Endothelial cell of umbilical vein (primary cell): ENCODE measurements around the gene PLPP1. TPM values are rescaled to one million over a fixed set of nuclear protein-coding genes. Genes with fewer than 3 reads are reported as not detected.

Experiments used
- BruUV-seq: library from RNA; stranded (reverse); fragments of 400-500 nt; replicated peaks from 2 replicates; lab custom pipeline; 2021; lab: Mats Ljungman, UMichigan
- CTCF ChIA-PET: fragments of 300-600, 350-600 bp; sonication (Branson Sonifier 250); formaldehyde crosslinking; loops from one replicate; lab custom pipeline; 2021; ENCODE audit warnings: antibody characterized with exemption, inconsistent platforms; lab: Charles Lee
- POLR2A ChIA-PET: fragments of 300-600, 350-600 bp; sonication (Branson Sonifier 250); formaldehyde crosslinking; loops from one replicate; lab custom pipeline; 2021; ENCODE audit warnings: antibody characterized with exemption, inconsistent platforms; lab: Charles Lee
- DNase-seq: peaks from one replicate; pipeline ENCODE4 v3.0.0-alpha.2; 2011; ENCODE audit warnings: low read depth, low spot score
- FAIRE-seq: peaks from 2 replicates; lab custom pipeline; 2011; peaks lifted over from hg19 to GRCh38; lab: Jason Lieb, UNC
- H2AFZ ChIP-seq: 2 replicates; pipeline ENCODE4 v1.6.0; 2012; ENCODE audit warnings: low read depth, low read length, control low read depth, inconsistent platforms
- H3K27ac ChIP-seq: 2 replicates; pipeline ENCODE4 v1.5.1; 2011; ENCODE audit warnings: low read depth, mild to moderate bottlenecking, control low read depth, low read length, moderate library complexity; ENCODE audit not compliant: insufficient read depth
- H3K27me3 ChIP-seq, 2 experiments: 2 replicates each; pipeline versions ENCODE4 v1.6.0 to v1.6.1; 2011; ENCODE audit warnings: low read length in 2 of 2, mixed read lengths in 1 of 2; ENCODE audit not compliant: control insufficient read depth in 2 of 2, insufficient read depth in 2 of 2
- H3K36me3 ChIP-seq, 2 experiments: 2 replicates in 1 of 2; 3 replicates in 1 of 2; pipeline ENCODE4 v1.5.1; 2011; ENCODE audit warnings: low read length in 2 of 2, mild to moderate bottlenecking in 1 of 2, moderate library complexity in 1 of 2; ENCODE audit not compliant: control insufficient read depth in 2 of 2, insufficient read depth in 2 of 2; ENCODE audit errors: extremely low read depth in 1 of 2
- H3K4me1 ChIP-seq: 3 replicates; pipeline ENCODE4 v1.5.1; 2011; ENCODE audit warnings: mild to moderate bottlenecking, low read length; ENCODE audit not compliant: control insufficient read depth, insufficient read depth; ENCODE audit errors: extremely low read depth
- H3K4me2 ChIP-seq: 2 replicates; pipeline ENCODE4 v1.6.1; 2011; ENCODE audit warnings: low read length, control low read depth, mixed read lengths; ENCODE audit not compliant: insufficient read depth
- H3K4me3 ChIP-seq, 3 experiments: fragments of 200-600 bp in 1 of 3; sonication (generic), shearing (Covaris generic) in 1 of 3; replicated peaks in 1 of 3; 2 replicates each; pipeline ENCODE4 v1.5.1; 2011 to 2016; ENCODE audit warnings: control low read depth in 3 of 3, low read length in 3 of 3, mild to moderate bottlenecking in 2 of 3, inconsistent platforms in 1 of 3, low read depth in 1 of 3, moderate library complexity in 1 of 3; ENCODE audit not compliant: insufficient read depth in 1 of 3
- H3K79me2 ChIP-seq: 2 replicates; pipeline ENCODE4 v1.6.0; 2012; ENCODE audit warnings: low read length, inconsistent platforms; ENCODE audit not compliant: control insufficient read depth, insufficient read depth
- H3K9ac ChIP-seq: replicated peaks from 2 replicates; pipeline ENCODE3; 2011; ENCODE audit warnings: low read length, control low read depth; ENCODE audit not compliant: insufficient read depth; ENCODE audit errors: extremely low read depth
- H3K9me1 ChIP-seq: replicated peaks from 3 replicates; pipeline ENCODE4 v1.6.0; 2011; ENCODE audit warnings: mild to moderate bottlenecking, low read length; ENCODE audit not compliant: control insufficient read depth, insufficient read depth; ENCODE audit errors: extremely low read depth
- H3K9me3 ChIP-seq: replicated peaks from 2 replicates; pipeline ENCODE4 v1.5.1; 2012; ENCODE audit warnings: low read length, inconsistent platforms; ENCODE audit not compliant: control insufficient read depth, insufficient read depth
- H4K20me1 ChIP-seq: replicated peaks from 2 replicates; pipeline ENCODE3; 2011; ENCODE audit warnings: mild to moderate bottlenecking, low read length; ENCODE audit not compliant: control insufficient read depth, insufficient read depth; ENCODE audit errors: extremely low read depth
- FOS ChIP-seq: IDR thresholded peaks from 2 replicates; pipeline ENCODE4 v1.6.1; 2011; ENCODE audit warnings: mild to moderate bottlenecking, low read length, moderate library complexity, borderline replicate concordance; ENCODE audit not compliant: insufficient read depth
- GATA2 ChIP-seq: IDR thresholded peaks from 2 replicates; pipeline ENCODE4 v1.7.0; 2011; ENCODE audit warnings: low read depth, mild to moderate bottlenecking, moderate library complexity, mixed read lengths, low read length; ENCODE audit not compliant: insufficient read length, insufficient read depth
- JUN ChIP-seq: IDR thresholded peaks from 2 replicates; pipeline ENCODE4 v1.6.1; 2011; ENCODE audit warnings: borderline replicate concordance, low read depth; ENCODE audit not compliant: insufficient read length, insufficient read depth
- MYC ChIP-seq: IDR thresholded peaks from one replicate; pipeline ENCODE4 v1.6.1; 2011; ENCODE audit warnings: mild to moderate bottlenecking, low read depth, low read length
- POLR2A ChIP-seq: IDR thresholded peaks from 2 replicates; pipeline ENCODE4 v1.6.1; 2012; ENCODE audit warnings: low read depth, mild to moderate bottlenecking, control low read depth, low read length
- POLR2AphosphoS5 ChIP-seq: IDR thresholded peaks from 2 replicates; pipeline ENCODE4 v1.6.1; 2012; ENCODE audit warnings: low read depth, mild to moderate bottlenecking, control low read depth, low read length, moderate library complexity; ENCODE audit not compliant: insufficient read depth
- dilution Hi-C: fragments of 300-500 bp; cut with MboI; formaldehyde crosslinking; loops from one replicate; pipeline ENCODE4 v1.15.0; 2019; ENCODE audit warnings: low sequenced_read_pairs; ENCODE audit not compliant: extremely low pct_ligation_motif_present
- intact Hi-C: fragments of 100-400 bp; cut with micrococcal nuclease; formaldehyde crosslinking; loops from one replicate; pipeline ENCODE4 v1.10.0; 2022
- polyA plus RNA-seq, 4 experiments: library from polyadenylated mRNA; depleted of rRNA in 3 of 4; stranded (reverse) in 3 of 4; unstranded in 1 of 4; fragments of >200 nt; gene quantifications; 2 replicates each; pipeline versions ENCODE4 v1.2.1 to v1.2.3, GENCODE V29; 2011 to 2012; ENCODE audit warnings: missing spikeins in 1 of 4
- total RNA-seq: library from RNA; stranded (reverse); gene quantifications from 2 replicates; pipeline ENCODE4 v1.2.3, GENCODE V29; 2021

The PLPP1 gene
- total and polyA plus RNA-seq, 2 donors (not counting 3 experiments of a cell fraction or from before 2014, with no cell fraction given) = 14.3 to 25.9 TPM

DNA sequence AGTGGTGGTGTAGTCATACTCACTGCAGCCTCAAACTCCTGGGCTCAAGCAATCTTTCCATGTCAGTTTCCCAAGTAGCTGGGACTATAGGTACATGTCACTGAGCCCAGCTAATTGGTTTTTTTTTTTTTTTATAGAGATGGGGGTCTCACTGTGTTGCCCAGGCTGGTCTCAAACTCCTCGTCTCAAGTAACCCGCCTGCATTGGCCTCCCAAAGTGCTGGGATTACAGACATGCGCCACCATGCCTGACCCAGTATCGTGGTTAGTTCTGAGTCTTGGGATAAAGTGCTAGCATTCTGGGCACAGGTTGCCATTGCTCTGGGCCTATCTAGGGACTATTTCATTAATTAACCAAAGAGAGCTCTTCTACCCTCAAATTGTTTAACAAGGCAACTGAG, 108.3 kb downstream of the PLPP1 start:
- no peak for DNase-seq
- dilution Hi-C loops = no loop called here
- no peak for FAIRE-seq

GRCh38 chr5:55421074-55421529, 113.7 kb downstream of the PLPP1 start:
- no peak overlapping the region for H3K4me2 ChIP-seq
- H4K20me1 ChIP-seq = no peaks in the 10 kb centered on the region
- dilution Hi-C loops = no loop called here
- intact Hi-C loops = no loop called here
- FAIRE-seq (no peak), DNase-seq (no peak)
- TF ChIP-seq GATA2 = no peak
- no peak overlapping the region for H3K4me3 ChIP-seq
- no peak overlapping the region for H2AFZ ChIP-seq
- BruUV-seq = no TSS peak
- no peaks in the 10 kb centered on the region for H3K79me2 ChIP-seq
- no peaks in the 10 kb centered on the region for H3K9me3 ChIP-seq
- H3K9me1 ChIP-seq = no peaks in the 10 kb centered on the region
- POLR2A ChIA-PET = no interaction called here
- H3K27ac ChIP-seq = no peak overlapping the region
- no peaks in the 10 kb centered on the region for H3K27me3 ChIP-seq
- no peak overlapping the region for H3K9ac ChIP-seq
- CTCF ChIA-PET = no interaction called here
- no peaks in the 10 kb centered on the region for H3K4me1 ChIP-seq
- peaks cover 14 to 16% of the 10 kb centered on the region in 2 experiments for H3K36me3 ChIP-seq

More for the DNA sequence above, 108.3 kb downstream of the PLPP1 start:
- no peaks in the 10 kb centered on the region for H4K20me1 ChIP-seq
- H3K4me2 ChIP-seq = no peak overlapping the region
- H2AFZ ChIP-seq = no peak overlapping the region
- CTCF ChIA-PET = interaction anchor here (1.0 to 3.3 kb wide), 3 partner anchors 12 to 266 kb away, joined by 4 to 11 read pairs (median 8); no protein-coding TSS in a partner anchor
- no peak overlapping the region for H3K4me3 ChIP-seq
- H3K9ac ChIP-seq = no peak overlapping the region
- no peaks in the 10 kb centered on the region for H3K9me1 ChIP-seq
- no TSS peak for BruUV-seq
- peaks cover 12 to 23% of the 10 kb centered on the region in 2 experiments for H3K36me3 ChIP-seq
- POLR2A ChIA-PET = no interaction called here
- no peaks in the 10 kb centered on the region for H3K9me3 ChIP-seq
- TF ChIP-seq JUN = no peak
- no peak for TF ChIP-seq MYC
- TF ChIP-seq POLR2AphosphoS5 = no peak
- no peak for TF ChIP-seq POLR2A
- no peak for TF ChIP-seq GATA2
- TF ChIP-seq FOS = no peak
- H3K27ac ChIP-seq = no peak overlapping the region
- intact Hi-C loops = no loop called here
- no peaks in the 10 kb centered on the region for H3K79me2 ChIP-seq
- H3K4me1 ChIP-seq = no peaks in the 10 kb centered on the region
- H3K27me3 ChIP-seq = no peaks in the 10 kb centered on the region
